Heart left ventricle (tissue), 13 donors: ENCODE results near the gene INSRR.

Source experiments
- CTCF ChIP-seq, 12 donors: fragments of 200-600 bp; sonication (generic) in 4 of 12; IDR thresholded peaks; one replicate each; pipeline versions ENCODE4 v1.5.0 to v1.8.0; 2018 to 2022; ENCODE audit warnings: antibody characterized with exemption in 12 of 12, mild to moderate bottlenecking in 5 of 12
- POLR2A ChIP-seq, 2 donors: fragments of 450-650 bp; IDR thresholded peaks; one replicate each; pipeline ENCODE4 v1.6.1; 2017; ENCODE audit warnings: antibody characterized with exemption in 2 of 2, mild to moderate bottlenecking in 2 of 2, moderate library complexity in 2 of 2
- donor health status: ischemic (EF 13 %, LVEDD 7.1; RV severe dilation, severe dysfunction).
- donor health status: DM: no; HTN: yes; CAD: no.
- donor health status: DM: no; HTN: no; CAD: no.
- donor health status: ischemic (EF 25% LVEDD 6.9; RV normal size, moderate dysfunction).
- donor health status: ischemic (EF 25% LVEDD 5.7; RV mildly dilated, moderate dysfunction).
- donor health status: ischemic (EF 35%, LVEDD 5.7; RV mildly dilated, moderate dysfunction).
- donor health status: nonischemic (EF 11% LVEDD 7.7; RV severe dilation, severe dysfunction).
- donor health status: DM: yes; HTN: yes; CAD: no.
- donor health status: PGD.
- donor health status: ischemic (EF 29% LVEDD 5.4; RV normal size, mild dysfunction).
- donor health status: nonischemic (EF 23%, LVEDD 6.1; RV moderate dilation, normal function).

DNA sequence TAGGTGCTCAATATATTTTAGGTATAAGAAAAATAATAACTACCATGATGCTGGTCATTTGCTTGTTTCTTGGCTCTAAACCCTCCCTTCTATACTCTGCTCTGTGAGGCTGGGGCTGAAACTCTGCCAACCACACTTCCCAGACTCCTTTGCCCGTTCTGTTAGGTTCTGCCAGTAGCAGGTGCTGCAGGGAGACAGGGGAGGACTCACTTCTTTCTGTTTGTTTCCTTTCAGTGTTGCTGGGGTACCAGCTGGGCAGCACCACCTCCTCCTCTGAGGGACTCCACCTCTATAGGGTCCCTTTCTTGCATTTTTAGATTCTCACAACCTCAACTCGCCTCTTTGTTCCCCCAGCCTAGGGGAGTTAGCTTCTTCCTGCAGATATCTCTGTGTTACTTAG is 25.3 kb downstream of the INSRR start:
- TF ChIP-seq CTCF (IDR thresholded peaks at IDR 0.05) (no peak), POLR2A (IDR thresholded peaks at IDR 0.05) (no peak)
